Esophagus (tissue), 2 donors: Measurements from ENCODE around the gene PBXIP1. TPM values are rescaled to one million over a fixed set of nuclear protein-coding genes. Genes with fewer than 3 reads are reported as not detected.
"Not testable (repeated sequence)": the region's sequence is repeated elsewhere in the genome, so short reads cannot be mapped to it uniquely, and the experiment has no call there.

Experiments used
- H3K27ac ChIP-seq, 2 donors: one replicate each; pipeline ENCODE4 v1.5.1; 2013; ENCODE audit warnings: low read depth in 2 of 2, mild to moderate bottlenecking in 2 of 2, inconsistent platforms in 1 of 2, low read length in 1 of 2, moderate library complexity in 1 of 2
- H3K27me3 ChIP-seq, 2 donors: one replicate each; pipeline ENCODE4 v1.6.1; 2013; ENCODE audit warnings: low read length in 2 of 2, control low read depth in 1 of 2, mild to moderate bottlenecking in 1 of 2; ENCODE audit not compliant: insufficient read depth in 2 of 2, control insufficient read depth in 1 of 2
- H3K36me3 ChIP-seq, 2 donors: one replicate each; pipeline ENCODE4 v1.6.1; 2013; ENCODE audit warnings: low read length in 1 of 2; ENCODE audit not compliant: control insufficient read depth in 2 of 2, insufficient read depth in 2 of 2
- H3K4me1 ChIP-seq, 2 donors: one replicate each; pipeline ENCODE4 v1.6.1; 2013; ENCODE audit warnings: low read length in 1 of 2; ENCODE audit not compliant: control insufficient read depth in 2 of 2, insufficient read depth in 2 of 2
- H3K4me3 ChIP-seq, 2 donors: one replicate each; pipeline ENCODE4 v1.5.1; 2013; ENCODE audit warnings: low read length in 2 of 2, mild to moderate bottlenecking in 2 of 2, low read depth in 1 of 2, moderate library complexity in 1 of 2
- H3K9me3 ChIP-seq, 2 donors: one replicate each; pipeline ENCODE4 v1.6.1; 2013; ENCODE audit warnings: mild to moderate bottlenecking in 2 of 2, low read depth in 1 of 2, low read length in 1 of 2, moderate library complexity in 1 of 2; ENCODE audit not compliant: control insufficient read depth in 2 of 2, insufficient read depth in 1 of 2
- WGBS, 2 donors: extraction: QIAGEN DNeasy Blood & Tissue Kit; methylation state at CpG; one replicate each; pipeline ENCODE4 v1.1.7; 2013; 5-methylcytosine and 5-hydroxymethylcytosine counted together
- polyA plus RNA-seq, 2 donors: library from polyadenylated mRNA; stranded (reverse); fragments of 200-250 nt; gene quantifications; one replicate each; pipeline ENCODE4 v1.2.3, GENCODE V29; 2013
- donor health status: healthy with polysubstance abuse.
- donor health status: Bipolar disorder and iron deficiency.

The PBXIP1 gene
- polyA plus RNA-seq, 2 donors = 18.3 to 25.7 TPM

- Histone ChIP-seq H3K36me3 (peaks cover 25 to 49% of the 10 kb centered on the region in 2 donors), H3K4me3 (no peak overlapping the region), H3K4me1 (no peaks in the 10 kb centered on the region), H3K27ac (no peak overlapping the region), H3K27me3 (no peaks in the 10 kb centered on the region), H3K9me3 (no peaks in the 10 kb centered on the region)
- 93 to 94% methylated on average over 13 of the region's 13 CpGs for WGBS, 2 donors
Measured at GRCh38 chr1:154926201-154926600, 29.7 kb downstream of the PBXIP1 start.

- no peaks in the 10 kb centered on the region for H3K9me3 ChIP-seq
- no peaks in the 10 kb centered on the region for H3K27me3 ChIP-seq
- H3K4me3 ChIP-seq = no peak overlapping the region
- peaks cover 25 to 49% of the 10 kb centered on the region in 2 donors for H3K36me3 ChIP-seq
- 92 to 94% methylated on average over 3 of the region's 3 CpGs for WGBS, 2 donors
- no peaks in the 10 kb centered on the region for H3K4me1 ChIP-seq
- H3K27ac ChIP-seq = no peak overlapping the region
Measured at GRCh38 chr1:154925335-154926170, 30.3 kb downstream of the PBXIP1 start.

GRCh38 chr1:154923695-154924094, 32.2 kb downstream of the PBXIP1 start:
- Histone ChIP-seq H3K4me1 (no peaks in the 10 kb centered on the region), H3K27ac (no peak overlapping the region), H3K27me3 (no peaks in the 10 kb centered on the region), H3K4me3 (no peak overlapping the region), H3K36me3 (peaks cover 22 to 45% of the 10 kb centered on the region in 2 donors), H3K9me3 (no peaks in the 10 kb centered on the region)
- 95 to 98% methylated on average over 3 of the region's 3 CpGs for WGBS, 2 donors

- H3K36me3 ChIP-seq = no peaks in the 10 kb centered on the region
- no peak overlapping the region for H3K27ac ChIP-seq
- no peaks in the 10 kb centered on the region for H3K9me3 ChIP-seq
- no peak overlapping the region for H3K4me3 ChIP-seq
- WGBS, 2 donors = 90 to 91% methylated on average over 3 of the region's 3 CpGs
- H3K4me1 ChIP-seq = peaks cover 3 to 15% of the 10 kb centered on the region in 2 donors
- H3K27me3 ChIP-seq = no peaks in the 10 kb centered on the region
Measured at GRCh38 chr1:154913273-154913672, 42.6 kb downstream of the PBXIP1 start.

- no peak overlapping the region for H3K4me3 ChIP-seq
- peaks cover 3 to 15% of the 10 kb centered on the region in 2 donors for H3K4me1 ChIP-seq
- H3K27ac ChIP-seq = no peak overlapping the region
- 83 to 85% methylated on average over 2 of the region's 2 CpGs for WGBS, 2 donors
- H3K27me3 ChIP-seq = no peaks in the 10 kb centered on the region
- no peaks in the 10 kb centered on the region for H3K9me3 ChIP-seq
- H3K36me3 ChIP-seq = no peaks in the 10 kb centered on the region
Measured at GRCh38 chr1:154912755-154913154, 43.1 kb downstream of the PBXIP1 start.

GRCh38 chr1:154911691-154912550, 44.0 kb downstream of the PBXIP1 start:
- Histone ChIP-seq H3K27me3 (no peaks in the 10 kb centered on the region), H3K9me3 (no peaks in the 10 kb centered on the region), H3K27ac (peak overlapping the region; percentile 75 to 80), H3K4me1 (peaks cover 3 to 15% of the 10 kb centered on the region in 2 donors), H3K4me3 (no peak overlapping the region), H3K36me3 (no peaks in the 10 kb centered on the region)
- WGBS, 2 donors = 84 to 88% methylated on average over 8 of the region's 8 CpGs

GRCh38 chr1:154910851-154911250, 45.0 kb downstream of the PBXIP1 start:
- no peaks in the 10 kb centered on the region for H3K36me3 ChIP-seq
- peaks cover 3 to 15% of the 10 kb centered on the region in 2 donors for H3K4me1 ChIP-seq
- no peak overlapping the region for H3K4me3 ChIP-seq
- H3K27ac ChIP-seq = peak overlapping the region; percentile 75 to 80
- 58 to 68% methylated on average over 5 of the region's 5 CpGs for WGBS, 2 donors
- no peaks in the 10 kb centered on the region for H3K27me3 ChIP-seq
- peaks cover 0 to 2% of the 10 kb centered on the region in 2 donors for H3K9me3 ChIP-seq

DNA sequence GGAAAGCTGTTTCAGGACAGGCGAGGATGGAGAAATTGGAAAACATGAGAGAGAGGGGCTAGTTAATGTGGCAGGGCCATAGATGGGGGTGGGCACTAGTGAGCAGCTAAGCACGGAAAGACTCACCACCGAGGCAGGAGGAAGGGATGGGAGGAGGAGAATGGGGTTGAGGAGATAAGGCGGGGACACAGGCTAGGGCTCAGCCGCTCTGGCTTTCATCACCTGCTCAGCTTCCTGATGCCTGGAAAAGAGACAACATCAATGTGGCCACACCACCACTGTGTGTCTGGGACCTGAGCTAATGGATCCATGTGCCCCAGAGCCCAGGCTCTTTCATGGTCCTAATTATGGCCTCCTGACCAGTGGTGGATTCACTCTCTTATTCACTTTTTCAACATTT, 47.0 kb downstream of the PBXIP1 start:
- no peak overlapping the region for H3K4me3 ChIP-seq
- no peaks in the 10 kb centered on the region for H3K36me3 ChIP-seq
- H3K27ac ChIP-seq = no peak overlapping the region
- H3K9me3 ChIP-seq = peaks cover 0 to 2% of the 10 kb centered on the region in 2 donors
- peaks cover 3 to 15% of the 10 kb centered on the region in 2 donors for H3K4me1 ChIP-seq
- 89 to 98% methylated on average over 5 of the region's 5 CpGs for WGBS, 2 donors
- H3K27me3 ChIP-seq = no peaks in the 10 kb centered on the region

DNA sequence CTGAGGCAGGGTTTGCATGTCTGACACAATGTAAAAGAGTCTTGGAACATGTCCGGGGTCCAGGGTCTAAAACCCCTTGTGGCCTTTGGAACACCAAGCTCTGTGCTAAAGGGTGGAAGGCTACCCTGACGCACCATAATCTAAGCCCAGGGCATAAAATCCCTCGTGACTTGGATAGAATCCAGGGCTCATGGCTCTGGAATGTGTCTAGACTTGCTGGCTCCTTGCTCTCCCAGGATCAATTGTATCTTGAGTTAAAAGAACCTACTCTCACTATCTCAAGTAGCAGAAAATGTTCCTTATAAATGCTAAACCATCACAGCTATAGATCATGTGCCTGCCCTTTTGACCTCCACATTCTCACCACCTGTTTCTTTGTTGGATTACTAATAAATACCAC, 47.8 kb downstream of the PBXIP1 start:
- not testable (repeated sequence) for H3K36me3 ChIP-seq, H3K27ac ChIP-seq, H3K4me3 ChIP-seq, H3K27me3 ChIP-seq, H3K9me3 ChIP-seq
- peaks cover 3 to 15% of the 10 kb centered on the region in 2 donors for H3K4me1 ChIP-seq
- 52% methylated on average over 3 of the region's 3 CpGs for WGBS, 2 donors
